Medulla oblongata (tissue), 1 donor: ENCODE results near the gene AREL1.
"Not testable (repeated sequence)": the region's sequence is repeated elsewhere in the genome, so short reads cannot be mapped to it uniquely, and the experiment has no call there.

Experiments
- DNase-seq: peaks from one replicate; pipeline ENCODE4 v3.0.0-alpha.2; 2015; ENCODE audit errors: extremely low spot score

AREL1 gene

GRCh38 chr14:74712499-74713394 is at the start of gene AREL1, which contains the start of gene FCF1:
AREL1 (minus strand) TSS chr14:74713080; CDS start chr14:74685615, 27,465 bp downstream.
FCF1 (plus strand) TSS chr14:74713144; CDS start chr14:74713198, 54 bp downstream.
- DNase-seq, result peak; percentile 96

- DNase-seq, result not testable (repeated sequence)
Measured at GRCh38 chr14:74758505-74758904, 45.6 kb upstream of the AREL1 start.

GRCh38 chr14:74756326-74756725 is 43.4 kb upstream of the AREL1 start:
- peak; percentile 30 for DNase-seq

- no peak for DNase-seq
Measured at GRCh38 chr14:74754899-74755298, 42.0 kb upstream of the AREL1 start.

GRCh38 chr14:74754157-74754556 is 41.3 kb upstream of the AREL1 start:
- DNase-seq, result no peak

- DNase-seq, result no peak
Measured at GRCh38 chr14:74747237-74747636, 34.4 kb upstream of the AREL1 start.

- DNase-seq, result no peak
Measured at GRCh38 chr14:74739293-74740030, 26.6 kb upstream of the AREL1 start.

GRCh38 chr14:74737753-74738325 is 25.0 kb upstream of the AREL1 start:
- DNase-seq, result no peak

GRCh38 chr14:74735125-74735524 is 22.2 kb upstream of the AREL1 start:
- DNase-seq, result no peak

GRCh38 chr14:74733221-74733620 is 20.3 kb upstream of the AREL1 start:
- no peak for DNase-seq

- no peak for DNase-seq
Measured at GRCh38 chr14:74732387-74732786, 19.5 kb upstream of the AREL1 start.

GRCh38 chr14:74723134-74723533 is 10.3 kb upstream of the AREL1 start:
- no peak for DNase-seq

GRCh38 chr14:74720526-74720925 is 7.6 kb upstream of the AREL1 start:
- DNase-seq, result no peak

GRCh38 chr14:74713395-74713735 is 485 bp upstream of the AREL1 start:
- DNase-seq, result no peak

- no peak for DNase-seq
Measured at GRCh38 chr14:74711651-74712050, 1.2 kb downstream of the AREL1 start.

- DNase-seq, result no peak
Measured at GRCh38 chr14:74710480-74710879, 2.4 kb downstream of the AREL1 start.

- no peak for DNase-seq
Measured at GRCh38 chr14:74705613-74706500, 7.0 kb downstream of the AREL1 start.

GRCh38 chr14:74704656-74705055 is 8.2 kb downstream of the AREL1 start:
- DNase-seq, result no peak

- DNase-seq, result no peak
Measured at GRCh38 chr14:74703043-74703442, 9.8 kb downstream of the AREL1 start.

GRCh38 chr14:74702293-74702692 is 10.6 kb downstream of the AREL1 start:
- no peak for DNase-seq

- DNase-seq, result no peak
Measured at GRCh38 chr14:74698465-74698864, 14.4 kb downstream of the AREL1 start.
